ENCODE results near the gene CPNE1. TPM values are rescaled to one million over a fixed set of nuclear protein-coding genes. Genes with fewer than 3 reads are reported as not detected.

CPNE1 gene
- total RNA-seq, 1 donor from 2014 or later, result 109 TPM

DNA sequence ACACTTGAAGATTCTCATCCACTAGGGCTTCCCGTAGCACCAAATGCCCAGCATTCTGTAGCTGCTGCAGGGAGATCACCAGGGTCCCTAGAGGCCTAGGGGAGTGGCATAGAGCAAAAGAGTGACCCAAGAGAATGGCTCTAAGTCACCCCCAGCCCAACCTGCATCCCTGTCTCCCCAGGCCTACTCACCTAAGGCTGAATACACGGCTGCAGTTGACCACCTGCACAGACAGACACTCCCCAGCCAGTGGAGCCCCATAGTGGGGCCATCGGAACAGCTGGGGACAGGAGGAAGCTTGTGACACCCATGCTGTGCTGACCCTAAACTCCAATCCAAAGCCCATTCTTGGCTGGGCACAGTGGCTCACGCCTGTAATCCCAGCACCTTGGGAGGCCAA, 58.6 kb downstream of the CPNE1 start:
- Histone ChIP-seq H3K4me3 (ENCODE audit: low read depth, low read length) (no peak overlapping the region), H3K27me3 (ENCODE audit: control insufficient read depth, insufficient read depth, low read length) (peaks cover 13% of the 10 kb centered on the region), H3K36me3 (ENCODE audit: control insufficient read depth, insufficient read depth, low read length) (no peaks in the 10 kb centered on the region)
- DNase-seq (ENCODE audit: low read depth), result no peak
- TF ChIP-seq, protein P1, sequence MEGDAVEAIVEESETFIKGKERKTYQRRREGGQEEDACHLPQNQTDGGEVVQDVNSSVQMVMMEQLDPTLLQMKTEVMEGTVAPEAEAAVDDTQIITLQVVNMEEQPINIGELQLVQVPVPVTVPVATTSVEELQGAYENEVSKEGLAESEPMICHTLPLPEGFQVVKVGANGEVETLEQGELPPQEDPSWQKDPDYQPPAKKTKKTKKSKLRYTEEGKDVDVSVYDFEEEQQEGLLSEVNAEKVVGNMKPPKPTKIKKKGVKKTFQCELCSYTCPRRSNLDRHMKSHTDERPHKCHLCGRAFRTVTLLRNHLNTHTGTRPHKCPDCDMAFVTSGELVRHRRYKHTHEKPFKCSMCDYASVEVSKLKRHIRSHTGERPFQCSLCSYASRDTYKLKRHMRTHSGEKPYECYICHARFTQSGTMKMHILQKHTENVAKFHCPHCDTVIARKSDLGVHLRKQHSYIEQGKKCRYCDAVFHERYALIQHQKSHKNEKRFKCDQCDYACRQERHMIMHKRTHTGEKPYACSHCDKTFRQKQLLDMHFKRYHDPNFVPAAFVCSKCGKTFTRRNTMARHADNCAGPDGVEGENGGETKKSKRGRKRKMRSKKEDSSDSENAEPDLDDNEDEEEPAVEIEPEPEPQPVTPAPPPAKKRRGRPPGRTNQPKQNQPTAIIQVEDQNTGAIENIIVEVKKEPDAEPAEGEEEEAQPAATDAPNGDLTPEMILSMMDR (IDR thresholded peaks at IDR 0.05; ENCODE audit: insufficient read depth, low read length, poor library complexity, severe bottlenecking), result no peak

DNA sequence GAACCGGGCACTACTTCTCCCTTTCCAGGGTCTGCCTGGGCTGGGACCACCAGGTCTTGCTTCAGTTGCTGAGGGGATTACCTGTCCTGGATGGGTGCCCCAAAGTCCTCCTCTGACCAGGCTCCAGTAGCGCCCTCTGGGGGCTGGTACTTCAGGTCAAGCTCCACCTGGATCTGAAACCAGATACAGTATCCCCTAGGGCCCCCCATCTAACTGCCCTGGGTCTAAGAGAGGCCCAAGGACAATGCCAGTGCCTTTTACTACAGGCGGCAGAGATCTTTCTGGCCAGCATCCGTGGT, 60.3 kb downstream of the CPNE1 start:
- peaks cover 30% of the 10 kb centered on the region for H3K27me3 ChIP-seq (ENCODE audit: control insufficient read depth, insufficient read depth, low read length)
- TF ChIP-seq, protein P1 (IDR thresholded peaks at IDR 0.05; ENCODE audit: insufficient read depth, low read length, poor library complexity, severe bottlenecking), result peak; percentile 58
- no peak for DNase-seq (ENCODE audit: low read depth)
- no peaks in the 10 kb centered on the region for H3K36me3 ChIP-seq (ENCODE audit: control insufficient read depth, insufficient read depth, low read length)
- no peak overlapping the region for H3K4me3 ChIP-seq (ENCODE audit: low read depth, low read length)

DNA sequence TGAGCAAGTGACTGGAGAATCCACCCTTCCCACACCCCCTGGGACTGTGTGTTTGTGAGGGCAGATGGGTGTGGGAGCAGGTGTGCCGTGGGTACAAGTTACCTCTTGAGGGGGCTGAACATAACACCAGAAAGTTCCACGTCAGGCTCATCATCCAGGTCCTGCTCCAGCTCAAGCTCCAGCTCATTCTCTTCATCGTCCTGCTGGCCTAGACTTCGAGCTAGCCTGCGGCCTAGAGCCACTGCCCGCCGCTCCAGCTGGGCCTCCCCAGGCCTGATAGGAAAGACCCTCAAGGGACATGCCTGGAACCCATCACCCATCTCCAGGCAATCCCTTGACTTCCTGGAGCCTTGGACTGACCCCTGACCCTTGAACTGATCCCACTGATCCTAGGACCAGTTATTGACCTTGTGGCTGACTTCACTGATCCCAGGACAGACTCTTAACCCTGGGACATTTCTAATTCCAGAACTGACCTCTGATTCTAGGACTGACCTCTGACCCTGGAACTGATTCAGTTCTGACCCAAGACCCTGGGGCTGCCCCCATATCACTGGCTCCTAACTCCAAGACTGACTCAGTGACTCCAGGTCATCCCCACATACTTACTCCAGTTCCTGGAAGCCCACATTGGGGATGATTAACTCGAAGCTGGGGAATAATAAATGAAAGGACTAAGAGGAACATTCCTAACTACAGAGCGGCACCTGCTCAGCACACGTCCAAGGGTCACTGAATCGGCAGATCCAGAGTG, 60.8 kb downstream of the CPNE1 start:
- DNase-seq (ENCODE audit: low read depth), result peak; percentile 48
- no peaks in the 10 kb centered on the region for H3K36me3 ChIP-seq (ENCODE audit: control insufficient read depth, insufficient read depth, low read length)
- peaks cover 35% of the 10 kb centered on the region for H3K27me3 ChIP-seq (ENCODE audit: control insufficient read depth, insufficient read depth, low read length)
- H3K4me3 ChIP-seq (ENCODE audit: low read depth, low read length), result no peak overlapping the region
- TF ChIP-seq, protein P1 (IDR thresholded peaks at IDR 0.05; ENCODE audit: insufficient read depth, low read length, poor library complexity, severe bottlenecking), result no peak

DNA sequence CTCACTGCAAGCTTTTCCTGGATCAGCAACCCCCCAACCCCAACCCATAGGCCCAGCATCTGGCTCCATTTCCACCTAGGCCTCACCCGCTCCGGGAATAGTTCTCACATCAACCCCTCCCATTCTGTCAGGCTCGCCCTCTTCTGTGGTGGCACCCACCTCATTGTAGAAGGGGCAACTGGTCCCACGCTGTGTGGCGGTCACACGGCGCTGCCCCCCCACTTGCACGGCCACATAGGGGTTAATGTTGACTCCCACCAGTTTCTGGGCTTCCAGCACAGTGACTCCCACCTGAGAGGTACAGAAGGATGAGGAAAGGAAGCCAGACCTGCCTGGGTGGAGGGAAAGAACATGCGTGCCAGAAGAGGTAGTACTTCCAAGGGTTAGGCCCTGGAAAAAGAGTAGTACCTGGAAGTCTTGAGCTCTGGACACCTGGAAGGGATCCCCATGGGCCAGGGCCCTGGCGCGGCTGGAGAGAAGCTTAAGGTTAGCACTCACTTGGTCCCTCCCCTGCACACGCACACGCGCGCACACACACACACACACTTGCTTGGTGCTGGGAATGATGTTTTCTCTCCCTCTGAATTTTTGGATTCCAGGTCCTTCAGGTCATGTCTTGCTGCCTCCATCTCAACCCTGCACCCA, 61.7 kb downstream of the CPNE1 start:
- peaks cover 37% of the 10 kb centered on the region for H3K27me3 ChIP-seq (ENCODE audit: control insufficient read depth, insufficient read depth, low read length)
- TF ChIP-seq, protein P1 (IDR thresholded peaks at IDR 0.05; ENCODE audit: insufficient read depth, low read length, poor library complexity, severe bottlenecking), result no peak
- no peak for DNase-seq (ENCODE audit: low read depth)
- no peaks in the 10 kb centered on the region for H3K36me3 ChIP-seq (ENCODE audit: control insufficient read depth, insufficient read depth, low read length)
- H3K4me3 ChIP-seq (ENCODE audit: low read depth, low read length), result no peak overlapping the region

DNA sequence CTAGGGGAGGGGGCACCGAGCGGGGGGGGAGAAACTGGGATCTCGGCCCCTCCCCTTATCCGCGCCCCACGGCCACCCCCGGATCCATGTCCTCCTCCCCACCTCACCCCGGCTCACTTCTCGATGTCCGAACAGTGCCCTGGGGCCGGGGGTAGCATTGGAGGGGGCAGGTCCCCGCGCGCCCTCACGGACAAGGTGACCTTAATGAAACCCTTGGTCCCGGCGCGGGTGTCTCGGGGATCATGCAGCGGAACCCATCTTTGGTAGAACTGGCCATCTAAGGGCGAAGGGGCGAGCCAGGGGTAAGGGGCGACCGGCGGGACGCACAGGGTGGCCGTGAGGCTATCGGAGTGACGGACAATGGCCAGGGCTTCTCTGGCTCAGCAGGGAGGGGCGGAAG, 62.7 kb downstream of the CPNE1 start:
- Histone ChIP-seq H3K4me3 (ENCODE audit: low read depth, low read length) (no peak overlapping the region), H3K27me3 (ENCODE audit: control insufficient read depth, insufficient read depth, low read length) (peaks cover 37% of the 10 kb centered on the region)

More for the DNA sequence above, 62.7 kb downstream of the CPNE1 start:
- TF ChIP-seq, protein P1 (IDR thresholded peaks at IDR 0.05; ENCODE audit: insufficient read depth, low read length, poor library complexity, severe bottlenecking), result no peak
- no peaks in the 10 kb centered on the region for H3K36me3 ChIP-seq (ENCODE audit: control insufficient read depth, insufficient read depth, low read length)
- no peak for DNase-seq (ENCODE audit: low read depth)

Measured in kidney epithelial cell (primary cell).